IMR-90 (cell line): ENCODE data around the gene SPINK14. TPM values are rescaled to one million over a fixed set of nuclear protein-coding genes. Genes with fewer than 3 reads are reported as not detected.

ENCODE experiments used
- ATAC-seq: fragments of 200-7000 bp; cut with Tn5 transposase; 2 replicates; pipeline ENCODE4 v1.9.1; 2020; ENCODE audit warnings: low read depth, mild to moderate bottlenecking, moderate library complexity
- BruUV-seq: library from RNA; stranded (reverse); fragments of 400-500 nt; replicated peaks from 2 replicates; lab custom pipeline; 2021; lab: Mats Ljungman, UMichigan
- CTCF ChIA-PET: fragments of 300-600 bp; formaldehyde crosslinking; extraction: SDS; loops from one replicate; lab custom pipeline; 2021; ENCODE audit warnings: antibody characterized with exemption; lab: Yijun Ruan, JAX
- POLR2A ChIA-PET: fragments of 300-600 bp; sonication (Branson Sonifier 250); formaldehyde crosslinking; loops from one replicate; lab custom pipeline; 2022; ENCODE audit warnings: antibody characterized with exemption; ENCODE audit not compliant: unreplicated experiment; lab: Charles Lee
- DNase-seq: peaks from one replicate; pipeline ENCODE4 v3.0.0; 2013
- H2AFZ ChIP-seq: replicated peaks from 2 replicates; pipeline ENCODE3; 2013; ENCODE audit warnings: low read length, mild to moderate bottlenecking; ENCODE audit not compliant: poor library complexity
- H2AK5ac ChIP-seq: 2 replicates; pipeline ENCODE4 v1.6.1; 2013; ENCODE audit warnings: low read depth, low read length, inconsistent platforms
- H2AK9ac ChIP-seq: replicated peaks from 2 replicates; pipeline ENCODE3; 2013; ENCODE audit warnings: mild to moderate bottlenecking, low read depth, low read length, moderate library complexity; ENCODE audit not compliant: poor library complexity
- H2BK120ac ChIP-seq: 2 replicates; pipeline ENCODE4 v1.6.1; 2013; ENCODE audit warnings: low read depth, low read length, inconsistent platforms
- H2BK15ac ChIP-seq: 3 replicates; pipeline ENCODE4 v1.6.1; 2013; ENCODE audit warnings: low read depth, low read length, inconsistent platforms
- H2BK20ac ChIP-seq: 2 replicates; pipeline ENCODE4 v1.6.1; 2013; ENCODE audit warnings: low read depth, mild to moderate bottlenecking, inconsistent platforms, low read length, moderate library complexity
- H2BK5ac ChIP-seq: 2 replicates; pipeline ENCODE4 v1.6.1; 2013; ENCODE audit warnings: mild to moderate bottlenecking, low read depth, low read length, inconsistent platforms; ENCODE audit not compliant: poor library complexity, severe bottlenecking
- H3K14ac ChIP-seq: replicated peaks from 2 replicates; pipeline ENCODE4 v1.6.1; 2013; ENCODE audit warnings: low read depth, low read length, inconsistent platforms
- H3K18ac ChIP-seq: 2 replicates; pipeline ENCODE4 v1.6.1; 2013; ENCODE audit warnings: low read depth, low read length, control low read depth
- H3K23ac ChIP-seq: 2 replicates; pipeline ENCODE4 v1.6.1; 2013; ENCODE audit warnings: low read depth, low read length, inconsistent platforms
- H3K27ac ChIP-seq: 2 replicates; pipeline ENCODE4 v1.5.1; 2013; ENCODE audit warnings: mild to moderate bottlenecking, control low read depth, low read length; ENCODE audit not compliant: insufficient read depth
- H3K27me3 ChIP-seq: 2 replicates; pipeline ENCODE4 v1.6.1; 2013; ENCODE audit warnings: low read length; ENCODE audit not compliant: control insufficient read depth, insufficient read depth
- H3K36me3 ChIP-seq: 2 replicates; pipeline ENCODE4 v1.6.1; 2013; ENCODE audit warnings: low read length, mixed read lengths; ENCODE audit not compliant: control insufficient read depth, insufficient read depth
- H3K4ac ChIP-seq: 2 replicates; pipeline ENCODE4 v1.6.1; 2013; ENCODE audit warnings: low read depth, low read length, inconsistent platforms
- H3K4me1 ChIP-seq: 2 replicates; pipeline ENCODE4 v1.6.1; 2013; ENCODE audit warnings: low read length, mixed read lengths; ENCODE audit not compliant: control insufficient read depth, insufficient read depth
- H3K4me2 ChIP-seq: 2 replicates; pipeline ENCODE4 v1.6.1; 2013; ENCODE audit warnings: low read depth, mild to moderate bottlenecking, control low read depth, low read length, moderate library complexity
- H3K4me3 ChIP-seq: 2 replicates; pipeline ENCODE4 v1.5.1; 2013; ENCODE audit warnings: low read depth, mild to moderate bottlenecking, control low read depth, low read length, moderate library complexity; ENCODE audit not compliant: insufficient read depth
- H3K56ac ChIP-seq: 2 replicates; pipeline ENCODE4 v1.6.1; 2013; ENCODE audit warnings: low read length, inconsistent platforms; ENCODE audit not compliant: insufficient read depth; ENCODE audit errors: extremely low read depth
- H3K79me1 ChIP-seq, 2 experiments: 2 replicates each; pipeline ENCODE4 v1.6.1; 2013; ENCODE audit warnings: low read length in 2 of 2, inconsistent platforms in 1 of 2, low read depth in 1 of 2
- H3K9ac ChIP-seq: 2 replicates; pipeline ENCODE4 v1.6.1; 2013; ENCODE audit warnings: low read depth, low read length, control low read depth
- H3K9me1 ChIP-seq: 2 replicates; pipeline ENCODE4 v1.6.1; 2013; ENCODE audit warnings: low read length, inconsistent platforms; ENCODE audit not compliant: insufficient read depth
- H3K9me3 ChIP-seq: 2 replicates; pipeline ENCODE4 v1.6.1; 2013; ENCODE audit warnings: low read length; ENCODE audit not compliant: control insufficient read depth, insufficient read depth
- H4K20me1 ChIP-seq: 2 replicates; pipeline ENCODE4 v1.6.1; 2013; ENCODE audit warnings: low read length, inconsistent platforms; ENCODE audit not compliant: insufficient read depth
- H4K5ac ChIP-seq: 2 replicates; pipeline ENCODE4 v1.6.1; 2013; ENCODE audit warnings: mild to moderate bottlenecking, low read depth, low read length, control low read depth
- H4K8ac ChIP-seq, 2 experiments: 2 replicates each; pipeline ENCODE4 v1.6.1; 2013; ENCODE audit warnings: low read depth in 2 of 2, low read length in 2 of 2, control low read depth in 1 of 2, inconsistent platforms in 1 of 2
- H4K91ac ChIP-seq: 2 replicates; pipeline ENCODE4 v1.6.1; 2013; ENCODE audit warnings: low read depth, low read length, inconsistent platforms; ENCODE audit not compliant: insufficient read depth
- MXI1 ChIP-seq: IDR thresholded peaks from 2 replicates; pipeline ENCODE4 v1.6.1; 2012; ENCODE audit warnings: low read depth, mild to moderate bottlenecking, low read length, moderate library complexity, borderline replicate concordance
- RCOR1 ChIP-seq: IDR thresholded peaks from 2 replicates; pipeline ENCODE4 v1.6.1; 2012; ENCODE audit warnings: mild to moderate bottlenecking, low read length, improper control_type of control experiment; ENCODE audit not compliant: insufficient replicate concordance
- WGBS, 2 experiments: methylation state at CpG; one replicate each; pipeline versions ENCODE4 v1.1.5 to v1.1.7; 2013; ENCODE audit warnings: missing lambda C conversion rate in 2 of 2; ENCODE audit not compliant: insufficient read length in 1 of 2; ENCODE audit errors: extremely low coverage in 2 of 2; 5-methylcytosine and 5-hydroxymethylcytosine counted together
- dilution Hi-C: fragments of 300-500 bp; cut with HindIII; formaldehyde crosslinking; loops from one replicate; pipeline ENCODE4 v1.14.3; 2018; ENCODE audit warnings: low sequenced_read_pairs; ENCODE audit not compliant: unreplicated experiment
- in situ Hi-C: fragments of 300-500 bp; cut with MboI; formaldehyde crosslinking; loops from 3 replicates; pipeline ENCODE4 v1.14.3; 2019; ENCODE audit warnings: low sequenced_read_pairs, inconsistent platforms, mixed read lengths
- intact Hi-C: fragments of 100-400 bp; cut with micrococcal nuclease; formaldehyde crosslinking; loops from 2 replicates; pipeline ENCODE4 v1.10.0; 2022
- polyA plus RNA-seq, 3 experiments: library from polyadenylated mRNA; depleted of rRNA; stranded (reverse); fragments of >200 nt; gene quantifications; 2 replicates each; pipeline ENCODE4 v1.2.3, GENCODE V29; 2012; ENCODE audit warnings: low replicate concordance in 1 of 3
- total RNA-seq: library from RNA; depleted of rRNA; stranded (reverse); fragments of >200 nt; gene quantifications from 2 replicates; pipeline ENCODE4 v1.2.3, GENCODE V29; 2012

SPINK14 gene
- total and polyA plus RNA-seq, 2 of the 4 experiments (the other 2 are of a cell fraction) = not detected

GRCh38 chr5:148141645-148142044 lies 26.7 kb upstream of the SPINK14 start:
- no peaks in the 10 kb centered on the region for H3K36me3 ChIP-seq
- in situ Hi-C loops (no loop called here), dilution Hi-C loops (no loop called here), intact Hi-C loops (no loop called here)
- ChIA-PET CTCF (no interaction called here), POLR2A (no interaction called here)
- no peak overlapping the region for H3K27ac ChIP-seq
- TF ChIP-seq MXI1 = no peak
- TF ChIP-seq RCOR1 = no peak
- ATAC-seq (no peak), DNase-seq (no peak)
- WGBS, 2 experiments = no CpG with 5 or more reads among the region's 2 CpGs
- no peaks in the 10 kb centered on the region for H3K9me1 ChIP-seq
- H3K18ac ChIP-seq = no peak overlapping the region
- H2BK120ac ChIP-seq = no peak overlapping the region
- H4K5ac ChIP-seq = no peak overlapping the region
- no peak overlapping the region for H2BK15ac ChIP-seq
- no peaks in the 10 kb centered on the region for H3K79me1 ChIP-seq
- H3K4me3 ChIP-seq = no peak overlapping the region
- H3K9me3 ChIP-seq = no peaks in the 10 kb centered on the region
- H3K4me1 ChIP-seq = no peaks in the 10 kb centered on the region
- H3K56ac ChIP-seq = no peak overlapping the region
- H3K4ac ChIP-seq = no peak overlapping the region
- H3K9ac ChIP-seq = no peak overlapping the region
- no peak overlapping the region for H2BK20ac ChIP-seq
- no peak overlapping the region for H2AK5ac ChIP-seq
- H4K8ac ChIP-seq = no peak overlapping the region
- H4K91ac ChIP-seq = no peak overlapping the region
- no peak overlapping the region for H3K14ac ChIP-seq
- H2BK5ac ChIP-seq = no peak overlapping the region
- no peak overlapping the region for H2AK9ac ChIP-seq
- no peaks in the 10 kb centered on the region for H4K20me1 ChIP-seq
- no TSS peak for BruUV-seq
- H2AFZ ChIP-seq = no peak overlapping the region
- no peaks in the 10 kb centered on the region for H3K27me3 ChIP-seq
- H3K23ac ChIP-seq = no peak overlapping the region
- no peak overlapping the region for H3K4me2 ChIP-seq
